Kidney (tissue), 14 donors: ENCODE results near the gene FMO3. TPM values are rescaled to one million over a fixed set of nuclear protein-coding genes. Genes with fewer than 3 reads are reported as not detected.

Experiments used
- DNase-seq, 5 donors: peaks; one replicate each; pipeline ENCODE4 v3.0.0-alpha.2; 2013 to 2020
- FAIRE-seq: peaks from 2 replicates; lab custom pipeline; 2012; peaks lifted over from hg19 to GRCh38; lab: Jason Lieb, UNC
- H3K27ac ChIP-seq, 2 donors: one replicate each; pipeline ENCODE4 v1.7.0; 2013; ENCODE audit warnings: low read depth in 2 of 2, low read length in 2 of 2, inconsistent platforms in 1 of 2
- H3K27me3 ChIP-seq: one replicate; pipeline ENCODE4 v1.7.1; 2013; ENCODE audit warnings: low read length, inconsistent platforms; ENCODE audit not compliant: control insufficient read depth, insufficient read depth
- H3K36me3 ChIP-seq, 3 donors: one replicate each; pipeline versions ENCODE4 v1.7.0 to v1.7.1; 2013; ENCODE audit warnings: low read length in 3 of 3, control low read depth in 1 of 3, inconsistent platforms in 1 of 3; ENCODE audit not compliant: insufficient read depth in 3 of 3, control insufficient read depth in 2 of 3
- H3K4me1 ChIP-seq, 3 donors: one replicate each; pipeline versions ENCODE4 v1.7.0 to v1.7.1; 2013; ENCODE audit warnings: low read length in 3 of 3, inconsistent platforms in 1 of 3, low read depth in 1 of 3; ENCODE audit not compliant: control insufficient read depth in 2 of 3, insufficient read depth in 2 of 3
- H3K4me3 ChIP-seq, 3 donors: one replicate each; pipeline versions ENCODE4 v1.7.0 to v1.8.1; 2013; ENCODE audit warnings: low read length in 3 of 3, control low read depth in 1 of 3, inconsistent platforms in 1 of 3
- H3K9ac ChIP-seq, 3 donors: one replicate each; pipeline versions ENCODE4 v1.7.0 to v1.7.1; 2013; ENCODE audit warnings: low read length in 3 of 3, control low read depth in 1 of 3, inconsistent platforms in 1 of 3
- H3K9me3 ChIP-seq, 3 donors: one replicate each; pipeline versions ENCODE4 v1.7.0 to v1.7.1; 2013; ENCODE audit warnings: low read length in 3 of 3, control low read depth in 1 of 3, inconsistent platforms in 1 of 3; ENCODE audit not compliant: control insufficient read depth in 2 of 3, insufficient read depth in 1 of 3
- CTCF ChIP-seq: IDR thresholded peaks from 3 replicates; pipeline ENCODE4 v1.5.1; 2012; ENCODE audit warnings: mild to moderate bottlenecking, moderate library complexity, borderline replicate concordance; ENCODE audit not compliant: insufficient read depth; ENCODE audit errors: extremely low read depth
- intact Hi-C: fragments of 100-400 bp; cut with DNase I; formaldehyde crosslinking; loops from one replicate; pipeline ENCODE4 v1.11.1; 2022
- polyA plus RNA-seq: library from polyadenylated mRNA; stranded (reverse); fragments of 350-450 nt; fragmentation: Illumina TruSeq; extraction: RNeasy Lipid Tissue Mini Kit (QIAGEN cat#74804); gene quantifications from one replicate; pipeline ENCODE4 v1.2.3, GENCODE V29; 2014; ENCODE audit warnings: low read depth, low replicate concordance; ENCODE audit not compliant: insufficient read depth
- total RNA-seq: library from RNA; stranded (reverse); fragmentation: NEBNext Ultra II Directional; extraction: Animal tissue kit (Norgen Biotek cat#: 25700); gene quantifications from one replicate; pipeline ENCODE4 v1.2.1, GENCODE V29; 2021
- donor health status: control.
- donor health status: control.
- donor health status: control.
- donor health status: control.
- donor health status: control.
- donor health status: DM: yes; HTN: yes; CAD: no.
- donor health status: Normal renal cell carcinoma (clear cell type).

Gene FMO3
- total and polyA plus RNA-seq, 2 donors from 2014 or later = 7.7 to 19.3 TPM

- intact Hi-C loops = no loop called here
- no peak for DNase-seq
- Histone ChIP-seq H3K27me3 (no peaks in the 10 kb centered on the region), H3K4me3 (no peak overlapping the region), H3K27ac (no peak overlapping the region), H3K9ac (no peak overlapping the region), H3K4me1 (peaks cover 0 to 4% (median 0%) of the 10 kb centered on the region in 3 donors), H3K36me3 (no peaks in the 10 kb centered on the region), H3K9me3 (no peaks in the 10 kb centered on the region)
- no peak for TF ChIP-seq CTCF
- FAIRE-seq = no peak
Measured at GRCh38 chr1:171127501-171127900, 36.8 kb downstream of the FMO3 start.

- Histone ChIP-seq H3K27ac (no peak overlapping the region), H3K9me3 (no peaks in the 10 kb centered on the region), H3K36me3 (no peaks in the 10 kb centered on the region), H3K4me3 (no peak overlapping the region), H3K27me3 (no peaks in the 10 kb centered on the region), H3K9ac (no peak overlapping the region), H3K4me1 (peaks cover 0 to under 1% (median 0%) of the 10 kb centered on the region in 3 donors)
- TF ChIP-seq CTCF = no peak
- DNase-seq (no peak), FAIRE-seq (no peak)
- intact Hi-C loops = no loop called here
Measured at GRCh38 chr1:171128463-171128862, 37.8 kb downstream of the FMO3 start.

GRCh38 chr1:171134204-171134923, 43.7 kb downstream of the FMO3 start:
- Histone ChIP-seq H3K27ac (no peak overlapping the region), H3K36me3 (no peaks in the 10 kb centered on the region), H3K9ac (no peak overlapping the region), H3K9me3 (no peaks in the 10 kb centered on the region), H3K27me3 (no peaks in the 10 kb centered on the region), H3K4me3 (no peak overlapping the region), H3K4me1 (no peaks in the 10 kb centered on the region)
- no peak for FAIRE-seq
- no peak for TF ChIP-seq CTCF
- no peak for DNase-seq
- intact Hi-C loops = no loop called here
